LHCN-M2 (cell line): Measurements from ENCODE around the gene PLXNB2. TPM values are rescaled to one million over a fixed set of nuclear protein-coding genes. Genes with fewer than 3 reads are reported as not detected.

ENCODE experiments used
- DNase-seq: peaks from one replicate; pipeline ENCODE4 v3.0.0-alpha.2; 2012; ENCODE audit warnings: low read depth
- total RNA-seq: library from RNA; depleted of rRNA; stranded (reverse); fragments of >200 nt; gene quantifications from 2 replicates; pipeline ENCODE4 v1.2.3, GENCODE V29; 2014

PLXNB2 gene
- total RNA-seq, 1 experiment from 2014 or later, result 148 TPM

DNA sequence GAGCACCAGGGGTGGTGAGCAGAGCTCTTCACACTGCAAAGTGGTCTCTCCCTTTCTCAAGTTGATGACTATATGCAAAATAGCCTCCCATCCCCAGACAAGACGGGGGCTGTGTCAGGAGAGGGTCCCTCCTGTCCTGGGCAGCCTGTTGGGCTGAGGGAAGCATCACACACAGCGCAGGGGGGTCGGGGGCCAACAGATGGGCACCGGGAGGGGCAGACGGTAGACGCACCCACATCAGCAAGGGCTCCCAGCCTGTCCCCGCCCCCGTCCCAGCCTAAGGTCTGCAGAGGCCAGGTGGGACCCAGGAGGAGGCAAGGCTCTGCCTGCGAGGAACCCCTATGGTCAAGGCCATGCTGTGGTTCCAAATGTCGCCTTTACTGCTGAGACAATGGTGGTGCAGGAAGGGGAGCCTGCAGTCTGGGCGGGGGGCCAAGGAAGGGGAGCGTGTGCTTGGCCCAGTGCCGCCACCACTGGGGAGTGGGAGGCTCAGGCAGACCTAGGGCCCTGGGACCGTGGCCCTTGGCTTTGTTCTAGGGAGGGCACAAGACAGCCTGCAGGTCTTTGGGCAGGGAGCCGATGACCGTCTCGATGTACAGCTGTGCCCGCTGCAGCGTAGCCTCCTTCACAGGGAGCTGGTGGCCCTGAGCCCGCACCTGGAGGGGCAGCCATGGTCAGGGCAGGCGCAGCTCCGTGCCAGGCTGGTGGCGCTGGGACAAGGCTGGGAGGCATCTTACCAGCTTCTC is 4.3 kb upstream of the PLXNB2 start:
- DNase-seq, result no peak

- no peak for DNase-seq
Observed at GRCh38 chr22:50310949-50311444, 3.6 kb upstream of the PLXNB2 start.

DNA sequence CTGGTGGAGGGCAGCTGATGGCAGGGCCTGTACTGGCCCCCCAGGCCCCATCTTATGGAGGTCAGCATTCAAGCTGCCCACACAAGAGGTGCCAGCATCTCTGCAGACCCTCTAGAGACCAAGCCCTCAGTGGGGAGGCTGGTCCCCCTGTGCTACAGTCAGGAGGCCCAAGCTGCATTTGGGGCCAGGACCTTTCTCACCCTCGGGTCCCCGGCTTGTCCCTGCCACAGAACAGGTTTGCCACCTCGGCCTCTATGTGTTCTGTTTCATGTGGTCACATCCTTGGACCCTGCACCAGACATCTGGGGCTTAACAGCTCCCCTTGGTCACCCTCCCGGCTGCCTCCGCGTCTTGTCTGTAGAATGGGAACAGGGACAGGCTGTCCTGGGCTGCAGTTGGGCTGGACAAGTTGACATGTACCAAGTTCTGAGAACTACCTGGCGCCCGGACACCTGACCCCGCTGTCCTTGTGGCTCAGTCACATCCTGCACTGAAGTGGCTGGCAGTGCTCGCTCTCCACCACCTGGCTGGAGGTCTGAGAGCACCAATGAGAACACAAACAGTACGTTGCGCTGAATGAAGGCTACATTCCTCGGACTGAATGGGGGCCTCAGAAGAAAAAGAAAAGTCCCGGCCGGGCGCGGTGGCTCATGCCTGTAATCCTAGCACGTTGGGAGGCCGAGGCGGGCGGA is 2.7 kb upstream of the PLXNB2 start:
- DNase-seq, result no peak

DNA sequence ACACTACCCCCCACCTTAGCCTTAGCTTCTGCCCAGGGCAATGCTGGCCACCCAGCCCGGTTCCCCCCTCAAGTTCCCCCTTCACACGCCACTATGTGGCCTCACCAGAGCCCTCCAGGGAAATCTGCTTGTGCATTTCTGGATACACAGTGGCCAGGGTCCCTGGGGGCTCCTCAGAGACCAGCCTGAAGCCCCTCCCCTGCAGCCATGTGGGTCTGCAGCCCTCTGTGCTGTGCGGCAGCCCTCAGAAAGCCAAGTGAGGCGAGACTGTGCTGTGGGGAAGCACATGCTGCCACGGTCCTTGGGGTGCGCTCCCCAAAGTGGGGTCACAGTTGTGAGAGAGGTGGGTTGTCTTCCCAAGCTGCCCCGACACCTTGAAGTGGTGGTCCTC is 2.1 kb upstream of the PLXNB2 start:
- DNase-seq, result no peak

DNA sequence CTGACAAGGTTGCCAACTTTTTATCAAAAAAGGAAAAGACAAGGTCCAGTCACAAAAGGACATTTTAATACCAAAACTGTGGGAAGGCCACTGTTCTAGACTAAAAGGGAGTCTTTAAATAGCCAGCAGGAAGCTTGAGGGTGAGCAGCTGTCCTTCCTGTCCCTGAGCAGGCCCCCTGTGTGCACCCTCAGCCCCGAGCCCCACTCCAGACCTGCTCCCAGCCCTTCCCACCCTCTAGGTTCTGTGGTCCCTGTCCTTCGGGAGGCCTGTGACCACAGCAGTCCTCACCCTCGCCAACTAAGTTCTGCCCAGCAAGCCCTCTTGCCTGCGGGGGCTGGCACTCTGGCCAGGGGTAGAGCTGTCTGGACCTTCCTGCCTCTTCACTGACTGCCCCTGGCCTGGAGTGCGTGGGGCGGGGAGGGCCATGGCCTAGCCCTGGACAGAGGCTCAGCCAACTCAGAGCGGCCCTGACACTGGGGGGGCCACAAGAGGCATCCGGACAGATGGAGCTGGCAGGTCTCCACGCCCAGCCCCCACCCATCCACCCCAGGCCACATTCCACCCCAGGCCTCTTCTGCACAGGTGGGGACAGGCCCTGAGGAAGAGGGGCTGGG is 1.6 kb upstream of the PLXNB2 start:
- DNase-seq, result peak; percentile 49

GRCh38 chr22:50308597-50308935 is 1.1 kb upstream of the PLXNB2 start:
- peak; percentile 80 for DNase-seq

- no peak for DNase-seq
Observed at GRCh38 chr22:50307890-50308596, 597 bp upstream of the PLXNB2 start.

DNA sequence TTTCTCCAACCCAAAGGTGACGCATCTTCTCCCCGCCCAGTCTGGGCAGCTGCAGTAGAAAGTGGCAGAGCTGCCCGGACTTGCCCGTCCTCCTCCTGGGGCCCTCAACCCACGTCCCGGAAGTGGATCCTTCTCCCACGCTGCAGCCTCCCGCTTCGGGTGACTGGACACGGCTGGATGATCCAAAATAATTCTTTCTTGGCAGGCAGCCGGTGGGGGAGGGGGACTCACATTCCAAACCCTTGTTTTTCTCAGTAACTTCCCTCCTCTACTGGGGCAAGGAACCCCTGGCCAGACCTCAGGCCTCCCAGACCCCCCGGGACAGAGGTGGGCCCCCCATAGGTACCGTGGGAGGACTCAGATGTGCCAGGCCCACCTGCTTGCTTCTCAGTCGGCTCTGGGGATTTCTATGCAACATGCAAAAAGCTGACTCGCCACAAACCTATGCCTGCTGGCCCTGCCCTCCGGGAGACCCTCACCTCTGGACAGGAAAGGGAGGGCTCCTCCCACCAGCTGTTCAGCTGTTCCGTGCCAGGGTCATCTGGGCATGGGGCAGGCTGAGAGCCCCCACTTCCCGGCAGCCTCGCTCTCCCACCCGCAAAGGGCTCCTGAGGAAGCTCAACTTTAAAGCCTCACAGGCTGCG is 1.4 kb downstream of the PLXNB2 start:
- DNase-seq, result peak; percentile 98

- DNase-seq, result no peak
Observed at GRCh38 chr22:50305393-50305922, 2.0 kb downstream of the PLXNB2 start.

GRCh38 chr22:50304528-50305392 is 2.7 kb downstream of the PLXNB2 start:
- peak; percentile 82 for DNase-seq

GRCh38 chr22:50303848-50304527 is 3.5 kb downstream of the PLXNB2 start:
- no peak for DNase-seq

GRCh38 chr22:50303515-50303847 is 4.0 kb downstream of the PLXNB2 start:
- no peak for DNase-seq

DNA sequence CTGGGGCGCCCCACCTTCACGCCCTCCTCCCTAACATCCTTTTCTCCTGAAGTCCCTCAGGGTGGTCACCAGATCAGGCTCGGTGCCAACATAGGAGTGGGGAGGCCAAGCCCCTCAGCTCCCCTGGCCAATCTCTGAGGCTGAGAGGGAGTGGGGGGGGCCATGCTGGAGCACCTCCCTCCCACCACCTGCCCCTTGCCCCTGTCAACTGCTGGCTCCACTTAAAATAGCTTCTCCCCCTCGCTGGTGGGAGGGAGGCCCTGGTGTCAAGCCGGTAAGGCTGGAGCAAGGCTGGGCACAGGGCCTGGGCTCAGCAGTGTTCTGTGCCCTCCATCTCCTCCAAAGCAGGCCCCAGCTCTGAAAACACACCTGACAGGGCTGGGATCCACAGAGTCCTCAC is 4.9 kb downstream of the PLXNB2 start:
- DNase-seq, result no peak

DNA sequence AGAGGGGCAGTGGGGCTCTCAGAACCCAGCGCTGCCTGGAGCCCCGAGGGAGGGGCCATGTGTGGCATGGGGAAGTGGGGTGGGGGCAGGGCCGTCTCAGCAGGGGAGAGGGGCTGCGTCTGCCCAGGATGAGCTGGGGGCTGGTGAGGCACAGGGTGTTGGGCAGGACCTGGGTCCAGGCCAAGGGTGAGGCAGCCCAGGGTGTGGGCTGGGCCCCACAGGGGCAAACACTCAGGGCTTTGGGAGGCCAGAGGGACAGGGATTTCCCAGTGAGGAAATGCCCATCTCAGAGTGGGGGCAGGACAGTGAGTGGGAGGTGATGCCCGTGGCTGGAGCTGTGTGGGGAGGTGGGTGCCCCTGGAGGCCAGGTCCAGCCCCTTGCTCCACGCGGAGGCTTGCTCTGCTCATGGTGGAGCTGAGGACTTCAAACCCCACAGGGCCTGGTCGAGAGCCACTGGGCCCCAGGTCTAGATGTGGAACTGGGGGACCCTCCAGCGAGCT is 5.4 kb downstream of the PLXNB2 start:
- DNase-seq, result no peak

- no peak for DNase-seq
Observed at GRCh38 chr22:50301581-50301991, 5.9 kb downstream of the PLXNB2 start.

- no peak for DNase-seq
Observed at GRCh38 chr22:50300620-50301257, 6.7 kb downstream of the PLXNB2 start.

- DNase-seq, result no peak
Observed at GRCh38 chr22:50299785-50300619, 7.4 kb downstream of the PLXNB2 start.
